Measurements from ENCODE around the gene VWA1.

The VWA1 gene

GRCh38 chr1:1437033-1437903, 1.8 kb downstream of the VWA1 start:
- ATAC-seq, result no peak
- TF ChIP-seq TOX (CRISPR knock-in tag; IDR thresholded peaks at IDR 0.05; ENCODE audit: borderline replicate concordance) (no peak), PPARA (CRISPR knock-in tag; IDR thresholded peaks at IDR 0.05; ENCODE audit: borderline replicate concordance) (no peak)

GRCh38 chr1:1437904-1438376, 2.5 kb downstream of the VWA1 start:
- ATAC-seq, result no peak
- TF ChIP-seq PPARA (CRISPR knock-in tag; IDR thresholded peaks at IDR 0.05; ENCODE audit: borderline replicate concordance), result no peak
- no peak for TF ChIP-seq BACH2 (CRISPR knock-in tag; IDR thresholded peaks at IDR 0.05; ENCODE audit: borderline replicate concordance)
- TF ChIP-seq ZNF565 (CRISPR knock-in tag; conservative IDR thresholded peaks at IDR 0.05; ENCODE audit: low read depth), result no peak
- no peak for TF ChIP-seq ZNF70 (CRISPR knock-in tag; IDR thresholded peaks at IDR 0.05)
- no peak for TF ChIP-seq ESRRG (CRISPR knock-in tag; IDR thresholded peaks at IDR 0.05)
- TF ChIP-seq CREB5 (CRISPR knock-in tag; IDR thresholded peaks at IDR 0.05; ENCODE audit: low read depth), result no peak
- TF ChIP-seq CSRNP3 (CRISPR knock-in tag; IDR thresholded peaks at IDR 0.05), result no peak
- no peak for TF ChIP-seq TSHZ2 (CRISPR knock-in tag; IDR thresholded peaks at IDR 0.05)
- TF ChIP-seq TOX (CRISPR knock-in tag; IDR thresholded peaks at IDR 0.05; ENCODE audit: borderline replicate concordance), result no peak
- TF ChIP-seq ZC3H10 (CRISPR knock-in tag; IDR thresholded peaks at IDR 0.05), result no peak
- TF ChIP-seq PATZ1 (CRISPR knock-in tag; IDR thresholded peaks at IDR 0.05; ENCODE audit: borderline replicate concordance), result no peak
- TF ChIP-seq ZFP30 (CRISPR knock-in tag; IDR thresholded peaks at IDR 0.05), result no peak
- no peak for TF ChIP-seq ZNF8 (CRISPR knock-in tag; IDR thresholded peaks at IDR 0.05)

- ATAC-seq, result no peak
- TF ChIP-seq TOX (CRISPR knock-in tag; IDR thresholded peaks at IDR 0.05; ENCODE audit: borderline replicate concordance), result no peak
These were observed 3.3 kb downstream of the VWA1 start for GRCh38 chr1:1438531-1439381.

- TF ChIP-seq CREB5 (CRISPR knock-in tag; IDR thresholded peaks at IDR 0.05; ENCODE audit: low read depth) (no peak), ZNF8 (CRISPR knock-in tag; IDR thresholded peaks at IDR 0.05) (no peak), TSHZ2 (CRISPR knock-in tag; IDR thresholded peaks at IDR 0.05) (no peak), RARB (CRISPR knock-in tag; IDR thresholded peaks at IDR 0.05) (no peak), BACH2 (CRISPR knock-in tag; IDR thresholded peaks at IDR 0.05; ENCODE audit: borderline replicate concordance) (no peak), ZFP3 (CRISPR knock-in tag; IDR thresholded peaks at IDR 0.05) (no peak), ZNF565 (CRISPR knock-in tag; conservative IDR thresholded peaks at IDR 0.05; ENCODE audit: low read depth) (no peak), ARNTL (CRISPR knock-in tag; IDR thresholded peaks at IDR 0.05; ENCODE audit: borderline replicate concordance, low read depth) (no peak), GLIS3 (CRISPR knock-in tag; IDR thresholded peaks at IDR 0.05) (no peak), ZFP30 (CRISPR knock-in tag; IDR thresholded peaks at IDR 0.05) (no peak), ISL1 (CRISPR knock-in tag; IDR thresholded peaks at IDR 0.05) (no peak)
- ATAC-seq, result no peak
These were observed 4.2 kb downstream of the VWA1 start for GRCh38 chr1:1439546-1440261.
